GM19468 (cell line): Measurements from ENCODE around the gene EPN1.

ENCODE experiments used
- ATAC-seq: cut with Tn5 transposase; IDR thresholded peaks from one replicate; pipeline ENCODE4 v1.9.1; 2021; ENCODE audit warnings: mild to moderate bottlenecking, moderate library complexity, moderate number of reproducible peaks; ENCODE audit not compliant: unreplicated experiment; ENCODE audit errors: extremely low read depth

EPN1 gene

GRCh38 chr19:55676889-55677505 is 2.0 kb downstream of the EPN1 start:
- ATAC-seq, result no peak

GRCh38 chr19:55677572-55678028 is 2.6 kb downstream of the EPN1 start:
- ATAC-seq, result no peak

DNA sequence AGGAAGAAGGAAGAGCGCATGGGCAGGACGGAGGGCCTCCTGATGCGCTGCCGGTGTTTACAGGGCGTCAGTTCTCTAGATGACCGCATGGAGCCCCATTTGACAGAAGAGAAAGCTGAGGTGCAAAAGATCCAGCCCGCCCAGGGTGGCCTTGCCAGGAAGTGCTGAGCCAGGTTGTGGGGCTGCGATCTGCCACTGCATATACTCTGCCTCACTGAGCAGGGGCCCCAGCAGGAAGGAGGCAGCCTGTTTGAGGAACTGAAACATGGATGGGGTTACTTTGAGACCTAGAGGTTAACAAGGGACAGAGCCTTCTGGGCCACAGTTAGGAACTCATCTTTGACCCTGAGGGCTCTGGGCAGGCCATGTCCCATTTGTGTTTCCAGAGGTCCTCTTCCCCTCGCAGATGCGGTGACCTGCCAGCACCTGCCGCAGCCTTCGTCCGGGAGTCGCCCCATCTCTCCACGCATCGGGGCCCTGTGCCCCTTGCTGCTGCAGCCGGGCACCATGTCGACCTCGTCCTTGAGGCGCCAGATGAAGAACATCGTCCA is 3.2 kb downstream of the EPN1 start:
- ATAC-seq, result peak; percentile 61

- no peak for ATAC-seq
These were observed 4.6 kb downstream of the EPN1 start for GRCh38 chr19:55679343-55680257.

GRCh38 chr19:55680339-55681130 is 5.5 kb downstream of the EPN1 start:
- no peak for ATAC-seq

GRCh38 chr19:55681131-55682092 is 6.4 kb downstream of the EPN1 start:
- no peak for ATAC-seq

- no peak for ATAC-seq
These were observed 8.6 kb downstream of the EPN1 start for GRCh38 chr19:55683449-55684261.

- no peak for ATAC-seq
These were observed 10.1 kb downstream of the EPN1 start for GRCh38 chr19:55684946-55685681.

DNA sequence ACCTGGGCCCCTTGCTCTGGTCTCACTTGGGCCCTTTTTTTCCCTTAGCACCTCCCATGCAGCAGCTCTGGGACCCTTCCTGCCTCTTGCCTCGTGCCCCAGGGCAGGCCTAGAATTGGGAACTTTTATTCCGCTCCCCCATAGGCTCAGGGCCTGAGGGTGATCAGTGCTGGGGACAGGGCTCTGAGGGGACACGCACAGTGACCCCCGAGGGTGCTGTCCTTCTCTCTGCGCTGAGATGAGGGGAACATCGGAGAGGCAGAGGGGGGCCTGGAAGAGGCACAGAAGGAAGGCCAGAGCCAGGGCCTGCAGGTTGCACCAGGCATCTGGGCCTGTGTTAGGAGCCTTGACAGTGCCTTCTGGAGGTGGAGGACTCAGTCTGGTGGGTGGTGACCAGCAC is 10.8 kb downstream of the EPN1 start:
- no peak for ATAC-seq

- no peak for ATAC-seq
These were observed 11.5 kb downstream of the EPN1 start for GRCh38 chr19:55686311-55687050.

- ATAC-seq, result no peak
These were observed 12.5 kb downstream of the EPN1 start for GRCh38 chr19:55687281-55688201.

DNA sequence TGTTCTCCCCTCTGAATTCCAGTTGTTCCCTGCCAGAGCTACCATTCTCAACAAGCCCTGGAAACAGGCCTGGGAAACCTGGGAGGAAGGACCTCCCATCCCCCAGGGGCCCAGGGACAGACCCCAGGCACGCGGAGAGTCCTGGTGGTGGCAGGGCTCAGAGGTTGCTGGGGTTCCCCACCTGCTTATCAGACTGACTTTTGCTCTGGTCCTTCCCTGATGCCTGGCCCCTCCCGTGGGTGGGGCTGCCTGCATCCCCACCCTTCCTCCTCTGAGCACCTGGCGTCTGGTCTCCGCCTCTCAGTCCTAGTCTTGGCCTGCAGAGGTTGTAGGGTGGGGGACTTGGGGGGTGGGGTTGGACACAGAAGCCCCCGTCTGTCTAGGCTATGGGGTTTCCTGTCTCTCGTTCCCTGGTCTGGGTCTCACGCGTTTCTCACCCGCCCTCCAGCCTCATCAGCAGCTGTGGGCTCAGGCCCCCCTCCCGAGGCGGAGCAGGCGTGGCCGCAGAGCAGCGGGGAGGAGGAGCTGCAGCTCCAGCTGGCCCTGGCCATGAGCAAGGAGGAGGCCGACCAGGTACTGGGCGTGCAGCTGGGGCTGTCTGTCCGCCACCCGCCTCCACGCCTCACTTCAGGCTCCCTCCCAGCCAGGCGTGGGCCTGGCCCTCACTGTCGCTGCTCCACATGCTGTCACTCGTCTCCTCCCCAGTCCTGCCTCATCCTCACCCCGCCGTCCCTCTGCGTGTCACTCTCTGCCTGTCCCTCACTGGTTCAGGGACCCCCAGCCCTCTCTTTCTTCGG is 13.6 kb downstream of the EPN1 start:
- no peak for ATAC-seq

DNA sequence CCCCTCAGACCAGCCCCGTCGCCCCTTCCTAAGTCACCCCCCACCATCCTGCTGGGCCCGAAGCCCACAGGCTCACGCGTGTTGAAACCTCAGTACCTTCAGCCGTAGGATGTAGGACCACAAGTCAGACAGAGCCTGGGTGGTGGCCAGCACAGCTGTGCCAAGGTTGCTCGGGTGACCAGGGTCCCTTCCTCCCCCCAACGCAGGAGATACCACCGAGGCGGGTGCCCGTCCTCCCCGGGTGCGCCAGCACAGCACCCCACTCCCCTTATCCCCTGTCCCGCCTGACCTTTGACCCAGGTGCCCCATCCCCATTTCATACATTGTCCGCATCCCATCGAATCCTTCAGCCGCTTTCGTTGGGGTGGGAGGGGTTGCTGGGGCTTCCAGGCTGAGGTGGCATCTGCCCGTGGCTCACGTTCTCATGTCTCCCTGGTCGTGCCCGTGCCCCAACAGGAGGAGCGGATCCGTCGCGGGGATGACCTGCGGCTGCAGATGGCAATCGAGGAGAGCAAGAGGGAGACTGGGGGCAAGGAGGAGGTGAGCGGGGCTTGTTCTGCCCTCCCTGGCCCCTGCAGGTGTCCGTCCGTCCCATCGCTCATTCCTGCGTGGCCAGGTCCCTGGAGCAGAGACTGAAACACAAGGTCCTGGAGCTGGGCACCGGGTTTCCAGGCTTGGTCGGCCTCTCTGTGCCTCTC is 14.5 kb downstream of the EPN1 start:
- no peak for ATAC-seq

DNA sequence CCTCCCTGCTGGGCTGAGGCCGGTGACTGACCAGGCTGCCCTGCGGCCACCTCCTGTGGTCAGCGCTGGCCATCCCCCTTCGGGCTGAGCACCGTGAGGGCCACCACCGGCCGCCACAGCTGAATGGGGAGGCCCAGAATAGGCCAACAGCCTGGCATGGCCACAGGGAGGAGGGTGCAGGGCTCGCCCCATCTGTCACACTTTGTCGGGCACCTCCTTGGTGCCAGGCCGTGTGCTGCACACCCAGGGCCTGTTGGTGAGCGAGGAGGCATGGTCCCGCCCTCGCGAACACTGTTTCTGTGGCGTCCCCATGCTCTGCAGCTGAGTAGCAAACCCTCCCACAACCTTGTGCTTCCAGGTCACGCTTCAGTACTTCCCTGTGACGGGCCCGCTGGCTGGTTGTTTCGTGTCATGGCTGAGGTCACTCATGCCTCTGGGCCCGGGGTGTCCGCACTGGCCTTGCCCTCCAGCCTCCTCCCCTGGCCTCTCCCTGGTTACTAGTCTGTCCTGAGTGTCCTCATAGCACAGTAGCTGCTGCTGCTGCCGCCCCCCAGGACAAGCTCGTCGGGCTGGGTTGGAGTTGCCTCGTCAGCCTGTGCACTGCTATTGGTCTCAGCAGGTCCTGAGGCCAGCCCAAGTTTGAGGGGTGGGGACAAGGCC is 15.2 kb downstream of the EPN1 start:
- no peak for ATAC-seq
